Non-pigmented ciliary epithelial cell (primary cell): Measurements from ENCODE around the gene ATXN7L1.

Experiments used
- DNase-seq: peaks from one replicate; pipeline ENCODE4 v3.0.0-alpha.2; 2010; ENCODE audit warnings: low read depth

The ATXN7L1 gene

GRCh38 chr7:105674200-105674920 lies 202.0 kb downstream of the ATXN7L1 start:
- DNase-seq = no peak

GRCh38 chr7:105673367-105674084 lies 202.9 kb downstream of the ATXN7L1 start:
- DNase-seq = no peak

GRCh38 chr7:105672801-105673200 lies 203.6 kb downstream of the ATXN7L1 start:
- no peak for DNase-seq

- DNase-seq = no peak
These were observed 210.1 kb downstream of the ATXN7L1 start for GRCh38 chr7:105666324-105666723.

- DNase-seq = no peak
These were observed 210.7 kb downstream of the ATXN7L1 start for GRCh38 chr7:105665684-105666083.

GRCh38 chr7:105664816-105665525 lies 211.4 kb downstream of the ATXN7L1 start:
- DNase-seq = peak; percentile 19

GRCh38 chr7:105662998-105663397 lies 213.4 kb downstream of the ATXN7L1 start:
- no peak for DNase-seq

GRCh38 chr7:105661625-105662024 lies 214.8 kb downstream of the ATXN7L1 start:
- no peak for DNase-seq

GRCh38 chr7:105656922-105657521 lies 219.4 kb downstream of the ATXN7L1 start:
- DNase-seq = no peak

- no peak for DNase-seq
These were observed 220.7 kb downstream of the ATXN7L1 start for GRCh38 chr7:105655500-105656380.

GRCh38 chr7:105655067-105655466 lies 221.3 kb downstream of the ATXN7L1 start:
- peak; percentile 11 for DNase-seq

- no peak for DNase-seq
These were observed 222.2 kb downstream of the ATXN7L1 start for GRCh38 chr7:105654095-105654686.

GRCh38 chr7:105653441-105654005 lies 222.9 kb downstream of the ATXN7L1 start:
- no peak for DNase-seq

GRCh38 chr7:105652359-105652993 lies 223.9 kb downstream of the ATXN7L1 start:
- DNase-seq = peak; percentile 24

GRCh38 chr7:105651798-105652197 lies 224.6 kb downstream of the ATXN7L1 start:
- DNase-seq = no peak

GRCh38 chr7:105650382-105650970 lies 225.9 kb downstream of the ATXN7L1 start:
- no peak for DNase-seq

- DNase-seq = peak; percentile 14
These were observed 226.5 kb downstream of the ATXN7L1 start for GRCh38 chr7:105649727-105650381.

GRCh38 chr7:105648561-105649401 lies 227.6 kb downstream of the ATXN7L1 start:
- no peak for DNase-seq
